ENCODE data around the gene CFAP99.

Gene CFAP99

DNA sequence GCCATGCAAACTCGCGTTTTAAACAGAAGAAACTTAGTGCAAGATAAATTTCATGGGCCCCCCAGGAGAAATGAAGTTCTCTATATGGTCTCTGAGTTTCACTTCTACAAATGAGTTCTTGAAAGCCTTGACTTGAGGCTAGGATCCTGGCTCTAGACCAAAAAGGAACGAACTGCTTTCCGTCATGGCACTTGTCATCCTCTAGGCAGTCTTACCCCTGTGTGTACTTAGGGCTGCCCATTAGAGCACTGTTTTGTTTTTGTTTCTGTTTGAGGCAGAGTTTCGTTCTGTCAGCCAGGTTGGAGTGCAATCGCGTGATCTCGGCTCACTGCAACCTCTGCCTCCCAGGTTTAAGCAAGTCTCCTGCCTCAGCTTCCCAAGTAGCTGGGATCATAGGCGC is 79.2 kb downstream of the CFAP99 start:
- peak in 3 of 58 donors; percentile 4 to 26 (median 13) for DNase-seq

DNA sequence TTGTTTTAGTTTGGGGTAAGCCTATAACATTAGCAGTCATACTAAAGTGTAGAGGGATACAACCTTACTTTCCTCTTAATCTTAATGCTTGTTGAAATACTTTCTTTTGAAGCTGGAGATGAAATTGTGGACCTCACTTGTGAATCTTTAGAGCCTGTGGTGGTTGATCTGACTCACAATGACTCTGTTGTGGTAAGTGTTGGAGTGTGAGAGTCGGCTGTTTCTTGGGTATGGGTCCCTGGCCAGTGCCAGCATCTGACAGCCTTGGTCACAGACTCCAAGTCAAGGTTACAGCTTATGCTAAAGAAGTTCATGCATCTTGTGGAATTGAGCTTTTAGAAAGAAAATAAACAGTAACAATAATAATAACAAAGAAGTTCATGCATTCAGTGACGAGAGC is 81.8 kb downstream of the CFAP99 start:
- no peak for DNase-seq

DNA sequence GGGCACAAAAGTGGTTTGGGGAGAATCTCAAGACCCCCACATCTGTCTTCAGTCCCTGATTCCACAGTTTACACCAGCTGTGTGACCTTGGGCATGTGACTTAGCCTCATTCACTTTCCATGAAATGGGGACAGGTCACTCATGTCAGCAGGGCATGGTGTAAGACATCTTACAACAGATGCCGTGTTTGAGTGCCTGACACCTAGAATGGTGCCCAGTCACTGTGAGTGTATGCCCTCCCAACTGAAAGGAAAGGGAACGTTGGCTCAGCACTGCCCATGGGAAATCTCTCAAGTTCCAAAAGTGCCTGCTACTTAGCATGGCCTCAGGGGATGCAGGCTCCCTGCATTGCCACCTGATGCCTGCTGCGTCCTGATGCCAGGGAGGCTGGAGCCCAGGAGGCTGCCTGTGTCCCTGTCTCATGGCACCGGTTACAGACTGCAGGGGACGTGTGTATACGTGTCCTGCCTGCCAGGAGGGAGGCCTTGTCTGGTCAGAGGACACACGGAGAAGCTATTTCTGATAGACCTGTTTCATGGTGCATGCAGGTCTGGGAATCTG is 82.4 kb downstream of the CFAP99 start:
- no peak for DNase-seq

DNA sequence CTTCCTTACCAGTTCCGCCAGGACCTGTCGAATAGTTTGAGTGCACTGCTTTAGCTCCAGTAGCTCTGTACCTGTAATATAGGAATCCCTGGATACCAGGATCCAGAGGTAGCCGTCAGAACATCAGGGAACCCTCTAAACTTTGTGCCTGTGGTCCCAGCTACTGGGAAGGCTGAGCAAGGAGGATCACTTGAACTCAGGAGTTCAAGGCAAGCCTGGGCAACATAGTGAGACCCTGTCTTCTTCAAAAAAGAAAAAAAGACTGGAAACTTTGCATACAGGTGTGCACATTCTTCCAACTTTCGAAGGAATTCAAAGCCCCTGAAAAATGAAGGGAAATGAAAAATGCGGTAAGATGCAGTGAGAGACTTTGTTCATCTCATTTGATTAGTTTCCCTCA is 85.1 kb downstream of the CFAP99 start:
- no peak for DNase-seq

DNA sequence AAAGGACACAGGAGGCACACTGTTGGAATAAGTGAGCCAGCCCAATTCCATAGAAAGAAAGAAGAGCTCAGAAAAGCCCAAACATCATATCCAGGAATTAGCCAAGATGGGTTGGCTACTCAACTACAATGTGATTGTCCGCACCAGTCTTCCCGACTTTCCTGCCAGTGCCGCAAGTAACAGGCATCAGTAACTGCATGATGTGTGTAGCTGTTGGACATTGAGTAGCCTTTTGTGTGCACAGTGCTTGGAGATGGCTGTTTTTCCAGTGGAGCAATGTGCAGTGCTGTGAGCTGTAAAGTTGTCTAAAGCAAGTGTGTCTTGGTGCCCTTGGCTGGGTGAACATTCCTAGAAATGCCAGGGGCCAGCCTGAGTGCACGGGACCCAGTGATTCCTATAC is 88.5 kb downstream of the CFAP99 start:
- no peak for DNase-seq

DNA sequence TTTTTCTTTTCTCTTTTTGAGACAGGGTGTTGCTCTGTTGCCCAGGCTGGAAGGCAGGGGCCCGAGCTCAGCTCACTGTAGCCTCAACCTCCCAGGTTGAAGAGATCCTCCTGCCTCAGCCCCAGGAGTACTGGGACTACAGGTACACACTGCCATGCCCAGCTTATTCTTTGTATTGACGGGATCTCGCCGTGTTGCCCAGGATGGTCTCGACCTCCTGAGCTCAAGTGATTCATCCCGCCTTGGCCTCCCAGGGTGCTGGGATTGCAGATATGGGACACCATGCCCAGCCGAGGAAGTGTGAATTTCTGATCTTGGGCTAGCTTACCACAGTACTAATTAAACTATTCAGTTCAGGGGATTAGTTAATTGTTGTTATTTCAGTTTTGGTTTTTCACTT is 89.1 kb downstream of the CFAP99 start:
- no peak for DNase-seq

DNA sequence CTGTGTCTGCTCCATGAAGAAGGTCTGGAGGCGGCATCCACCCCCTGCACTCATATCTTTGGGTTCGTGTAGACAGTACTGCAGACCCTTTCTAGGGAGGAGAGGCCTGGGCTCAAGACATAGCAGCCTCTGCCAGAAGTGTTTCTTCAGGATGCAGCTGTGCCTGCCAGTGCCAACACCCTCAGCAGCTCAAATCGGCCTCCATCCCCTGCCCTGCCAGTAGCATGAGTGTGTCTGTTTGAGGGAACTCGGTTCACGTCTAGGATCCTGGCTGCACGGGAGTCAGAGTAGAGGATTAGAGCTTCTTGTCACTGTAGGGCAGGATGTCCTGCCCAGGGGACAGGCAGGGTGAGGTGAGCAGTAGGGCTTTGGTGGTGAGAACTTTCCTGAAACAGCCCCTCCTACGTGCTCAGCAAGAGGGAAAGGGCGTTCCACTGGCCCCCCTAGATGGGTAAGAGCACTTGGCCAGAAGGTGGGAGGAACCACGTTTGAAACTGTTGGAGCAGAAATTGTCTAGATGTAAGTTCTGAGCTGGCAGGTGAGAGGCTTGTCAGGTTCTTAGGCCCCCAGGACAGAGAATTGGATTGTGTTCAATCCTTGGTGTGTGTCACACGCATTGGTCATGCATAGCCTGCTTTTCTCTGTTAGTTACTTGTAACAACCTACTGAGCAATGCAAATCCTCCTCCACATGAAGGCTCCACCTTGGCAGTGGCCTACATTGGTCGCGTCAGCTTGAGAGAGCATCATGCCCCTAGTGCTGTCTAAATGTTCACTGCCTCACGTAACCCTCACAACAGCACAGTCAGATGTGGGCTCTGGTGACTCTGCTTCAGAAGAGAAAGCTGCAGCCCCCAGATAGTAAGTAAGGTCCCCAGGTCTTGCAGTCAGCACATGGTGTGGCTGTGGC is 91.8 kb downstream of the CFAP99 start:
- peak in 2 of 58 donors; percentile 10 to 13 for DNase-seq

DNA sequence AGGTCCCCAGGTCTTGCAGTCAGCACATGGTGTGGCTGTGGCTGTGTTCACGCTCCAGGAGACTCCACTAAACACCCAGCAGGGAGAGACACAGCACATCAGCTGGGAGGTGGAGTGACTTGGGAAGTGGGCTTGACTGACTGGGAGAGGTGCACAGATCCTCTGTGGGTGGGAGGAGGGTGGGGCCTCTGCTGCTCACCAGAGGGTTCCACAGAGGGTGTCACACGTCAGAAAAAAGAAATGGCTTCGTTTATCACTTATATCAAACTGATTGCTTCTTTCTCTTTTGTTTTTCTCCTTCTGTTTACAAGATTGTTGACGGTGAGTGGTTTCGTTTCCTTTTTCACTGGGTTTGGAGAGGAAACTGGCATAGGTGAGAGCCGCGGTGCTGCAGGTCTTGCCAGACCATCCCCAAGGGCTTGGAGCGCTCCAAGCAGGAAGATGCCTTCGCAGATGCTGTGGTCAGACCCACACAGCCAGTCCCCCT is 92.9 kb downstream of the CFAP99 start:
- DNase-seq = peak in 6 of 58 donors; percentile 7 to 44 (median 25)

Measured in anterior cingulate cortex (tissue), 58 donors.